K562 (cell line): Measurements from ENCODE around the gene CXCL12. TPM values are rescaled to one million over a fixed set of nuclear protein-coding genes. Genes with fewer than 3 reads are reported as not detected.

ENCODE experiments used
- ATAC-seq: fragments of 200-7000 bp; cut with Tn5 transposase; 3 replicates; pipeline ENCODE4 v1.9.1; 2020; ENCODE audit warnings: moderate library complexity
- BruUV-seq: library from RNA; stranded (reverse); fragments of 400-500 nt; replicated peaks from 2 replicates; lab custom pipeline; 2021; lab: Mats Ljungman, UMichigan
- CTCF ChIA-PET: fragments of 300-600 bp; formaldehyde crosslinking; extraction: SDS; loops from one replicate; lab custom pipeline; 2021; ENCODE audit warnings: low intra/inter-chr PET ratio; lab: Yijun Ruan, JAX
- POLR2A ChIA-PET: fragments of 300-600, 350-650 bp; sonication (Branson Sonifier 250); formaldehyde crosslinking; extraction: SDS; loops from one replicate; lab custom pipeline; 2021; ENCODE audit warnings: antibody characterized with exemption, inconsistent platforms; lab: Yijun Ruan, JAX
- DNase-seq, 4 experiments: peaks; one replicate each; pipeline versions ENCODE4 v3.0.0 to v3.0.0-alpha.2; 2011 to 2018; ENCODE audit warnings: low spot score in 3 of 4, mixed read lengths in 3 of 4; ENCODE audit errors: extremely low read depth in 1 of 4
- FAIRE-seq: peaks from 2 replicates; lab custom pipeline; 2011; peaks lifted over from hg19 to GRCh38; lab: Jason Lieb, UNC
- H2AFZ ChIP-seq: 2 replicates; pipeline ENCODE4 v1.6.0; 2011; ENCODE audit warnings: low read depth, low read length, control low read depth, inconsistent platforms
- H3K27ac ChIP-seq: fragments of 200-600 bp; 3 replicates; pipeline ENCODE4 v1.8.0; 2011; ENCODE audit warnings: low read depth, mild to moderate bottlenecking, control low read depth, inconsistent platforms, low read length, moderate library complexity, mixed read lengths; ENCODE audit errors: extremely low read depth
- H3K27me3 ChIP-seq, 2 experiments: fragments of 300-600 bp in 1 of 2; 2 replicates in 1 of 2; 3 replicates in 1 of 2; pipeline versions ENCODE4 v1.6.0 to v1.8.0; 2011; ENCODE audit warnings: inconsistent platforms in 2 of 2, low read length in 2 of 2, mild to moderate bottlenecking in 1 of 2, mixed read lengths in 1 of 2, moderate library complexity in 1 of 2; ENCODE audit not compliant: control insufficient read depth in 2 of 2, insufficient read depth in 2 of 2
- H3K36me3 ChIP-seq: fragments of 300-600 bp; 3 replicates; pipeline ENCODE4 v1.8.0; 2011; ENCODE audit warnings: mild to moderate bottlenecking, low read length, inconsistent platforms; ENCODE audit not compliant: control insufficient read depth, insufficient read depth
- H3K4me1 ChIP-seq, 2 experiments: fragments of 200-600 bp in 1 of 2; replicated peaks in 1 of 2; 2 replicates in 1 of 2; 3 replicates in 1 of 2; pipeline versions ENCODE4 v1.5.1 to v1.8.0; 2011; ENCODE audit warnings: inconsistent platforms in 2 of 2, low read length in 2 of 2, mild to moderate bottlenecking in 1 of 2, mixed read lengths in 1 of 2, moderate library complexity in 1 of 2; ENCODE audit not compliant: control insufficient read depth in 2 of 2, insufficient read depth in 2 of 2
- H3K4me2 ChIP-seq: 2 replicates; pipeline ENCODE4 v1.6.1; 2011; ENCODE audit warnings: low read length, control low read depth, inconsistent platforms, mixed read lengths; ENCODE audit not compliant: insufficient read depth
- H3K4me3 ChIP-seq: fragments of 200-600 bp; sonication (generic), shearing (Covaris generic); 2 replicates; pipeline ENCODE4 v1.5.1; 2016; ENCODE audit warnings: control low read depth, inconsistent platforms
- H3K79me2 ChIP-seq: fragments of 200-600 bp; 3 replicates; pipeline ENCODE4 v1.8.0; 2011; ENCODE audit warnings: low read length, inconsistent platforms; ENCODE audit not compliant: control insufficient read depth, insufficient read depth
- H3K9ac ChIP-seq, 2 experiments: 2 replicates each; pipeline versions ENCODE4 v1.6.0 to v1.6.1; 2011; ENCODE audit warnings: low read depth in 2 of 2, low read length in 2 of 2, control low read depth in 1 of 2, inconsistent platforms in 1 of 2, mild to moderate bottlenecking in 1 of 2, mixed read lengths in 1 of 2; ENCODE audit not compliant: insufficient read depth in 1 of 2
- H3K9me1 ChIP-seq: one replicate; pipeline ENCODE4 v1.6.0; 2011; ENCODE audit warnings: inconsistent platforms, mild to moderate bottlenecking, low read length, moderate library complexity; ENCODE audit not compliant: control insufficient read depth, insufficient read depth
- H3K9me3 ChIP-seq: replicated peaks from 2 replicates; pipeline ENCODE4 v1.5.1; 2011; ENCODE audit warnings: low read depth, low read length, inconsistent platforms; ENCODE audit not compliant: control insufficient read depth, insufficient read depth
- H4K20me1 ChIP-seq: replicated peaks from 2 replicates; pipeline ENCODE4 v1.6.1; 2011; ENCODE audit warnings: low read length, inconsistent platforms, mixed read lengths; ENCODE audit not compliant: control insufficient read depth, insufficient read depth
- CREM ChIP-seq: IDR thresholded peaks from 2 replicates; pipeline ENCODE4 v1.6.1; 2014; ENCODE audit warnings: antibody characterized with exemption, low read depth
- CSDE1 ChIP-seq, 2 experiments: fragments of 450-650 bp; IDR thresholded peaks; 2 replicates each; pipeline ENCODE4 v1.6.1; 2016; ENCODE audit warnings: mild to moderate bottlenecking in 1 of 2
- ESRRB ChIP-seq: fragments of 250-450 bp; sonication (Bioruptor Pico); IDR thresholded peaks from 2 replicates; pipeline ENCODE4 v1.5.0; 2020; ENCODE audit warnings: mild to moderate bottlenecking, moderate library complexity, borderline replicate concordance
- FOXJ3 ChIP-seq: sonication (generic); formaldehyde crosslinking; IDR thresholded peaks from 2 replicates; pipeline ENCODE4 v1.4.0; 2020; ENCODE audit warnings: mild to moderate bottlenecking, missing genetic modification reagents
- HNRNPL ChIP-seq: fragments of 200-400 bp; formaldehyde crosslinking; IDR thresholded peaks from 2 replicates; pipeline ENCODE4 v1.6.1; 2017; ENCODE audit warnings: low read depth, mild to moderate bottlenecking, low read length
- JUN ChIP-seq, 2 experiments: sonication (generic) in 1 of 2; formaldehyde crosslinking in 1 of 2; IDR thresholded peaks; 2 replicates each; pipeline versions ENCODE4 v1.6.1 to v1.8.0; 2012 to 2022; ENCODE audit warnings: borderline replicate concordance in 2 of 2, mild to moderate bottlenecking in 2 of 2, improper control_type of control experiment in 1 of 2, low read depth in 1 of 2, low read length in 1 of 2, missing genetic modification reagents in 1 of 2
- KLF13 ChIP-seq: fragments of 450-650 bp; IDR thresholded peaks from 2 replicates; pipeline ENCODE4 v1.6.1; 2016; ENCODE audit warnings: missing genetic modification characterization, low read depth, mild to moderate bottlenecking, missing compliant biosample characterization, moderate library complexity, borderline replicate concordance
- MCM3 ChIP-seq: fragments of 450-650 bp; IDR thresholded peaks from 2 replicates; pipeline ENCODE4 v1.6.1; 2016
- MEIS2 ChIP-seq: fragments of 450-650 bp; IDR thresholded peaks from 2 replicates; pipeline ENCODE4 v1.6.1; 2014; ENCODE audit warnings: mild to moderate bottlenecking; ENCODE audit not compliant: partially characterized antibody
- RHOXF2B ChIP-seq: fragments of 250-450 bp; sonication (Bioruptor Pico); conservative IDR thresholded peaks from 2 replicates; pipeline ENCODE4 v1.5.1; 2021
- SETDB1 ChIP-seq: IDR thresholded peaks from one replicate; pipeline ENCODE4 v1.6.1; 2012; ENCODE audit warnings: low read length, control low read depth, inconsistent platforms
- ZNF175 ChIP-seq: fragments of 200-800 bp; sonication (Bioruptor generic); IDR thresholded peaks from 2 replicates; pipeline ENCODE4 v1.6.1; 2016; ENCODE audit warnings: low read depth, mild to moderate bottlenecking, missing genetic modification characterization, missing compliant biosample characterization
- WGBS: fragments of 100-300 bp; shearing (Covaris generic); methylation state at CpG from one replicate; pipeline ENCODE4 v1.1.6; 2016; ENCODE audit warnings: low coverage, mixed read lengths; ENCODE audit not compliant: insufficient coverage; ENCODE audit errors: missing lambda C conversion rate; 5-methylcytosine and 5-hydroxymethylcytosine counted together
- in situ Hi-C: fragments of 300-500 bp; cut with MboI; formaldehyde crosslinking; loops from 4 replicates; pipeline ENCODE4 v1.15.0; 2018; ENCODE audit warnings: inconsistent platforms, mixed read lengths
- intact Hi-C: fragments of 100-400 bp; cut with micrococcal nuclease; formaldehyde crosslinking; loops from 2 replicates; pipeline ENCODE4 v1.14.2; 2022
- polyA plus RNA-seq, 8 experiments: library from polyadenylated mRNA; depleted of rRNA in 4 of 8; stranded (reverse) in 5 of 8; unstranded in 3 of 8; fragments of >200 nt; fragmentation: Nextera tagmentation in 2 of 8; fragmentation: Illumina TruSeq in 1 of 8; extraction: Ambion mirVana in 2 of 8; extraction: Trizol in 1 of 8; gene quantifications; 2 replicates each; pipeline versions ENCODE4 v1.2.1 to v1.2.3, GENCODE V29; 2011 to 2014; ENCODE audit warnings: inconsistent platforms in 1 of 8, missing spikeins in 1 of 8
- total RNA-seq, 7 experiments: library from RNA; depleted of rRNA in 6 of 7; stranded (reverse); fragments of >200 nt in 6 of 7; fragmentation: Illumina TruSeq in 2 of 7; extraction: Trizol in 2 of 7; gene quantifications; 2 replicates each; pipeline versions ENCODE4 v1.2.1 to v1.2.3, GENCODE V29; 2011 to 2021; ENCODE audit warnings: low replicate concordance in 1 of 7
- TF ChIP-seq, protein P1 (sequence below): fragments of 450-650 bp; IDR thresholded peaks from one replicate; pipeline ENCODE4 v1.6.1; 2018; ENCODE audit warnings: mild to moderate bottlenecking, moderate library complexity; ENCODE audit not compliant: partially characterized antibody
- TF ChIP-seq, protein P2 (sequence below): fragments of 150-350 bp; conservative IDR thresholded peaks from 2 replicates; pipeline ENCODE4 v1.6.1; 2014; ENCODE audit warnings: low read length
- TF ChIP-seq, protein P3 (sequence below): IDR thresholded peaks from 2 replicates; pipeline ENCODE4 v1.6.1; 2011; ENCODE audit not compliant: insufficient read length; ENCODE audit errors: extremely low read depth

CXCL12 gene
- total and polyA plus RNA-seq, 9 of the 15 experiments (the other 6 are each of a cell fraction or from before 2014, with no cell fraction given): 0.18 TPM; not detected in 8

DNA sequence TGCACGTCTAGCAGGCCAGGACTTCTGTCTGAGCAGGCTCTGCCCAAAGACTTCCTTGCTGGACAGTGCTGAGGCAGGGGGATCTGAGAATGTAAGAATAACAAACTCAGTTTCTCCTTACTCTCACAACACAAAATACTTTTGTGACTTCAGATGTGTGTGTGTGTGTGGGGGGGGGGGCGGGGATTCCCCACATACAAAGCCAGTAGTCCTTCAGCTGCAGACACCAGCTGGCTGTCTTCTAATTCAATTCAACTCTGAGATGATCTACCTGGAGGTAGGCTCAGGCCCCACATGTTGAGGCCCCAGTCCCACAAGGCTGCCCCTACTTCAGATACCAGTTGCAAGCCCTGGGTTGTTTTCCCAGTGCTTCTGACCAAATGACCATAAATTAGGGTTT is 4.7 kb upstream of the CXCL12 start:
- POLR2A ChIA-PET: interaction anchor here (0.6 kb wide), 2 partner anchors 221 to 1367 kb away, joined by 3 read pairs; no protein-coding TSS in a partner anchor
- Histone ChIP-seq H2AFZ (no peak overlapping the region), H4K20me1 (no peaks in the 10 kb centered on the region; the same call in 1 of the 2 replicates), H3K36me3 (no peaks in the 10 kb centered on the region), H3K9me3 (no peaks in the 10 kb centered on the region), H3K4me1 (peaks cover 0 to 15% of the 10 kb centered on the region in 2 experiments; a peak in 2 of 5 replicates)
- in situ Hi-C loops (loop anchor here (5.0 kb wide), 1 partner anchor 717 kb away; no protein-coding TSS in a partner anchor), intact Hi-C loops (loop anchor here (5.0 kb wide), 2 partner anchors 468 to 697 kb away; no protein-coding TSS in a partner anchor)
- no peak for TF ChIP-seq KLF13 (tag)
- no peak for TF ChIP-seq ZNF175 (CRISPR knock-in tag)
- TF ChIP-seq CREM: no peak
- TF ChIP-seq RHOXF2B (CRISPR knock-in tag): no peak
- TF ChIP-seq CSDE1 (IDR thresholded peaks at IDR 0.05): no peak
- no peak for TF ChIP-seq JUN (IDR thresholded peaks at IDR 0.05; ENCODE audit: borderline replicate concordance, low read depth, low read length)
- no peak for TF ChIP-seq JUN (CRISPR knock-in tag; IDR thresholded peaks at IDR 0.05; ENCODE audit: borderline replicate concordance)
- TF ChIP-seq, protein P1, sequence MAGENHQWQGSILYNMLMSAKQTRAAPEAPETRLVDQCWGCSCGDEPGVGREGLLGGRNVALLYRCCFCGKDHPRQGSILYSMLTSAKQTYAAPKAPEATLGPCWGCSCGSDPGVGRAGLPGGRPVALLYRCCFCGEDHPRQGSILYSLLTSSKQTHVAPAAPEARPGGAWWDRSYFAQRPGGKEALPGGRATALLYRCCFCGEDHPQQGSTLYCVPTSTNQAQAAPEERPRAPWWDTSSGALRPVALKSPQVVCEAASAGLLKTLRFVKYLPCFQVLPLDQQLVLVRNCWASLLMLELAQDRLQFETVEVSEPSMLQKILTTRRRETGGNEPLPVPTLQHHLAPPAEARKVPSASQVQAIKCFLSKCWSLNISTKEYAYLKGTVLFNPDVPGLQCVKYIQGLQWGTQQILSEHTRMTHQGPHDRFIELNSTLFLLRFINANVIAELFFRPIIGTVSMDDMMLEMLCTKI: no peak
- TF ChIP-seq MEIS2: no peak
- no peak for TF ChIP-seq FOXJ3 (CRISPR knock-in tag)
- TF ChIP-seq, protein P2, sequence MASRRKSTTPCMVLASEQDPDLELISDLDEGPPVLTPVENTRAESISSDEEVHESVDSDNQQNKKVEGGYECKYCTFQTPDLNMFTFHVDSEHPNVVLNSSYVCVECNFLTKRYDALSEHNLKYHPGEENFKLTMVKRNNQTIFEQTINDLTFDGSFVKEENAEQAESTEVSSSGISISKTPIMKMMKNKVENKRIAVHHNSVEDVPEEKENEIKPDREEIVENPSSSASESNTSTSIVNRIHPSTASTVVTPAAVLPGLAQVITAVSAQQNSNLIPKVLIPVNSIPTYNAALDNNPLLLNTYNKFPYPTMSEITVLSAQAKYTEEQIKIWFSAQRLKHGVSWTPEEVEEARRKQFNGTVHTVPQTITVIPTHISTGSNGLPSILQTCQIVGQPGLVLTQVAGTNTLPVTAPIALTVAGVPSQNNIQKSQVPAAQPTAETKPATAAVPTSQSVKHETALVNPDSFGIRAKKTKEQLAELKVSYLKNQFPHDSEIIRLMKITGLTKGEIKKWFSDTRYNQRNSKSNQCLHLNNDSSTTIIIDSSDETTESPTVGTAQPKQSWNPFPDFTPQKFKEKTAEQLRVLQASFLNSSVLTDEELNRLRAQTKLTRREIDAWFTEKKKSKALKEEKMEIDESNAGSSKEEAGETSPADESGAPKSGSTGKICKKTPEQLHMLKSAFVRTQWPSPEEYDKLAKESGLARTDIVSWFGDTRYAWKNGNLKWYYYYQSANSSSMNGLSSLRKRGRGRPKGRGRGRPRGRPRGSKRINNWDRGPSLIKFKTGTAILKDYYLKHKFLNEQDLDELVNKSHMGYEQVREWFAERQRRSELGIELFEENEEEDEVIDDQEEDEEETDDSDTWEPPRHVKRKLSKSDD: no peak
- no peak for TF ChIP-seq ESRRB (CRISPR knock-in tag)
- no peak for TF ChIP-seq SETDB1
- no peak for TF ChIP-seq HNRNPL
- TF ChIP-seq, protein P3, sequence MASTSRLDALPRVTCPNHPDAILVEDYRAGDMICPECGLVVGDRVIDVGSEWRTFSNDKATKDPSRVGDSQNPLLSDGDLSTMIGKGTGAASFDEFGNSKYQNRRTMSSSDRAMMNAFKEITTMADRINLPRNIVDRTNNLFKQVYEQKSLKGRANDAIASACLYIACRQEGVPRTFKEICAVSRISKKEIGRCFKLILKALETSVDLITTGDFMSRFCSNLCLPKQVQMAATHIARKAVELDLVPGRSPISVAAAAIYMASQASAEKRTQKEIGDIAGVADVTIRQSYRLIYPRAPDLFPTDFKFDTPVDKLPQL: no peak
- TF ChIP-seq MCM3: no peak
- TF ChIP-seq, all 486 proteins: peak for 0
- BruUV-seq: no TSS peak
- Histone ChIP-seq H3K27ac (no peak overlapping the region), H3K27me3 (peaks cover 11 to 25% of the 10 kb centered on the region in 2 experiments; a peak in 3 of 5 replicates), H3K79me2 (no peaks in the 10 kb centered on the region), H3K4me2 (no peak overlapping the region), H3K9me1 (no peaks in the 10 kb centered on the region), H3K4me3 (no peak overlapping the region), H3K9ac (no peak overlapping the region)
- DNase-seq (no peak), FAIRE-seq (no peak), ATAC-seq (no peak)
- CTCF ChIA-PET: no interaction called here
- 0% methylated on average over 1 of the region's 2 CpGs for WGBS
